NCI-H2196 (cell line): ENCODE measurements around the gene CELSR1.

Source experiments
- DNase-seq: peaks from one replicate; lab custom pipeline; 2025; ENCODE audit not compliant: unreplicated experiment; lab: John Stamatoyannopoulos, UW

CELSR1 gene

GRCh38 chr22:46382524-46382923 is 154.9 kb downstream of the CELSR1 start:
- DNase-seq = no peak

- no peak for DNase-seq
Measured at GRCh38 chr22:46381731-46382130, 155.7 kb downstream of the CELSR1 start.

GRCh38 chr22:46381142-46381541 is 156.3 kb downstream of the CELSR1 start:
- DNase-seq = no peak

GRCh38 chr22:46380581-46380980 is 156.8 kb downstream of the CELSR1 start:
- DNase-seq = no peak

- DNase-seq = no peak
Measured at GRCh38 chr22:46380069-46380468, 157.4 kb downstream of the CELSR1 start.

GRCh38 chr22:46379066-46379930 is 158.1 kb downstream of the CELSR1 start:
- DNase-seq = no peak

GRCh38 chr22:46378426-46379065 is 158.9 kb downstream of the CELSR1 start:
- DNase-seq = no peak

- peak; percentile 51 for DNase-seq
Measured at GRCh38 chr22:46377525-46378425, 159.6 kb downstream of the CELSR1 start.

- DNase-seq = no peak
Measured at GRCh38 chr22:46376908-46377524, 160.4 kb downstream of the CELSR1 start.

GRCh38 chr22:46376111-46376510 is 161.3 kb downstream of the CELSR1 start:
- no peak for DNase-seq

GRCh38 chr22:46374663-46375474 is 162.6 kb downstream of the CELSR1 start:
- DNase-seq = no peak

GRCh38 chr22:46373921-46374662 is 163.3 kb downstream of the CELSR1 start:
- peak; percentile 6 for DNase-seq

- DNase-seq = peak; percentile 29
Measured at GRCh38 chr22:46373159-46373558, 164.3 kb downstream of the CELSR1 start.

GRCh38 chr22:46372686-46373085 is 164.7 kb downstream of the CELSR1 start:
- no peak for DNase-seq

GRCh38 chr22:46371623-46372226 is 165.7 kb downstream of the CELSR1 start:
- no peak for DNase-seq

- DNase-seq = no peak
Measured at GRCh38 chr22:46370584-46371291, 166.7 kb downstream of the CELSR1 start.

- DNase-seq = no peak
Measured at GRCh38 chr22:46369716-46370583, 167.5 kb downstream of the CELSR1 start.
